PFSK-1 (cell line): Measurements from ENCODE around the gene DDX50.

ENCODE experiments used
- POLR2AphosphoS5 ChIP-seq: IDR thresholded peaks from 2 replicates; pipeline ENCODE4 v1.6.1; 2012; ENCODE audit warnings: low read depth, mild to moderate bottlenecking, control low read depth, low read length, moderate library complexity
- SIN3A ChIP-seq: IDR thresholded peaks from 2 replicates; pipeline ENCODE4 v1.6.1; 2012; ENCODE audit warnings: mild to moderate bottlenecking, low read length, moderate library complexity, borderline replicate concordance; ENCODE audit not compliant: insufficient read depth
- TAF1 ChIP-seq: IDR thresholded peaks from 2 replicates; pipeline ENCODE4 v1.6.1; 2012; ENCODE audit warnings: low read length, control low read depth, borderline replicate concordance; ENCODE audit not compliant: insufficient read depth
- TF ChIP-seq, protein P1 (sequence below), 2 experiments: IDR thresholded peaks; 2 replicates each; pipeline versions ENCODE4 v1.6.1 to v1.8.0; 2011 to 2012; ENCODE audit warnings: low read depth in 2 of 2, low read length in 2 of 2, control low read depth in 1 of 2, inconsistent platforms in 1 of 2, mild to moderate bottlenecking in 1 of 2, moderate library complexity in 1 of 2; ENCODE audit not compliant: insufficient read depth in 1 of 2

DNA sequence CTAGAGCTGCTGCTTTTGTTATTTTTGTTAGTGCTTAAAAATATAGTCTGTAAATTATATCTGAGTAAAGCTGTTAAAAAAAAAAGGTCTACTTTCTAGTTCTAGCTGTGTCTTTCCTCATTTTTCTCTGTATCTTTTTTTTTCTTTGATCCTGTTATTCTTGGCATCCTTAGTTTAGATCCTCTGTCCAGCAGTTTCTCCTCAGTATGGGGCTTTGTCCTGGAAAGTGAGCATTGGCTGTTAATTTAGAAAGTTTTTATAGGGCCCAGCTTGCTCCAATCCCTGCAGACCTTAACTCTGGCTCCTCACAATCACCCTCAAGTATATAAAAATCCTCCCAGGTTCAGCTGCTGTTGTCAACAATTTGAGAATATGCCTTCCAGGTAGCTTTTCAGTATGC lies 23.5 kb downstream of the DDX50 start:
- TF ChIP-seq, protein P1, sequence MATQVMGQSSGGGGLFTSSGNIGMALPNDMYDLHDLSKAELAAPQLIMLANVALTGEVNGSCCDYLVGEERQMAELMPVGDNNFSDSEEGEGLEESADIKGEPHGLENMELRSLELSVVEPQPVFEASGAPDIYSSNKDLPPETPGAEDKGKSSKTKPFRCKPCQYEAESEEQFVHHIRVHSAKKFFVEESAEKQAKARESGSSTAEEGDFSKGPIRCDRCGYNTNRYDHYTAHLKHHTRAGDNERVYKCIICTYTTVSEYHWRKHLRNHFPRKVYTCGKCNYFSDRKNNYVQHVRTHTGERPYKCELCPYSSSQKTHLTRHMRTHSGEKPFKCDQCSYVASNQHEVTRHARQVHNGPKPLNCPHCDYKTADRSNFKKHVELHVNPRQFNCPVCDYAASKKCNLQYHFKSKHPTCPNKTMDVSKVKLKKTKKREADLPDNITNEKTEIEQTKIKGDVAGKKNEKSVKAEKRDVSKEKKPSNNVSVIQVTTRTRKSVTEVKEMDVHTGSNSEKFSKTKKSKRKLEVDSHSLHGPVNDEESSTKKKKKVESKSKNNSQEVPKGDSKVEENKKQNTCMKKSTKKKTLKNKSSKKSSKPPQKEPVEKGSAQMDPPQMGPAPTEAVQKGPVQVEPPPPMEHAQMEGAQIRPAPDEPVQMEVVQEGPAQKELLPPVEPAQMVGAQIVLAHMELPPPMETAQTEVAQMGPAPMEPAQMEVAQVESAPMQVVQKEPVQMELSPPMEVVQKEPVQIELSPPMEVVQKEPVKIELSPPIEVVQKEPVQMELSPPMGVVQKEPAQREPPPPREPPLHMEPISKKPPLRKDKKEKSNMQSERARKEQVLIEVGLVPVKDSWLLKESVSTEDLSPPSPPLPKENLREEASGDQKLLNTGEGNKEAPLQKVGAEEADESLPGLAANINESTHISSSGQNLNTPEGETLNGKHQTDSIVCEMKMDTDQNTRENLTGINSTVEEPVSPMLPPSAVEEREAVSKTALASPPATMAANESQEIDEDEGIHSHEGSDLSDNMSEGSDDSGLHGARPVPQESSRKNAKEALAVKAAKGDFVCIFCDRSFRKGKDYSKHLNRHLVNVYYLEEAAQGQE (IDR thresholded peaks at IDR 0.05; ENCODE audit: insufficient read depth in 1 of 2, low read depth in 2 of 2, low read length in 2 of 2): no peak
- TF ChIP-seq POLR2AphosphoS5 (no peak), TAF1 (no peak), SIN3A (no peak)
